ENCODE measurements around the gene LCE2C. TPM values are rescaled to one million over a fixed set of nuclear protein-coding genes. Genes with fewer than 3 reads are reported as not detected.

The LCE2C gene
- total RNA-seq, 4 donors from 2014 or later: 17.6 TPM; not detected in 3

DNA sequence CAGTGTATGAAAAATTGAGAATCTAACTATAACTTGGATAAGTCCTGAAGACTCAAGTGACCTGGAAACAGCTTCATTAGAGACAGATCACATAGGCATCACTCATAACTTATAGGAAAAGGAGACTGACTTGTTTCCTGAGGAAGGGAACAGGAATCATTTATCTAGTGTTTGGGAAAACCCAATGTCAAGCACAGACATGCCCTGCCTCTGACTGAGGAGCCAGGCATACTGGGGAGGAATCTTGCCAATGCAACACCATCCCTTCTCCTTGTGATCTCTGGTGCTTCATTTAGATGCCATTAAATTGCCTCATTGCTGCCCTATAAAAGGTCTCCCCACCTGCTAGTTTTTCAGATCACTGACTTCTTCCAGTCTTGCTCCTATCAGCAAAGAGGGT is 43.2 kb downstream of the LCE2C start:
- no peaks in the 10 kb centered on the region for H3K9me3 ChIP-seq
- no peak for TF ChIP-seq POLR2A (IDR thresholded peaks at IDR 0.05)
- TF ChIP-seq, protein P1, sequence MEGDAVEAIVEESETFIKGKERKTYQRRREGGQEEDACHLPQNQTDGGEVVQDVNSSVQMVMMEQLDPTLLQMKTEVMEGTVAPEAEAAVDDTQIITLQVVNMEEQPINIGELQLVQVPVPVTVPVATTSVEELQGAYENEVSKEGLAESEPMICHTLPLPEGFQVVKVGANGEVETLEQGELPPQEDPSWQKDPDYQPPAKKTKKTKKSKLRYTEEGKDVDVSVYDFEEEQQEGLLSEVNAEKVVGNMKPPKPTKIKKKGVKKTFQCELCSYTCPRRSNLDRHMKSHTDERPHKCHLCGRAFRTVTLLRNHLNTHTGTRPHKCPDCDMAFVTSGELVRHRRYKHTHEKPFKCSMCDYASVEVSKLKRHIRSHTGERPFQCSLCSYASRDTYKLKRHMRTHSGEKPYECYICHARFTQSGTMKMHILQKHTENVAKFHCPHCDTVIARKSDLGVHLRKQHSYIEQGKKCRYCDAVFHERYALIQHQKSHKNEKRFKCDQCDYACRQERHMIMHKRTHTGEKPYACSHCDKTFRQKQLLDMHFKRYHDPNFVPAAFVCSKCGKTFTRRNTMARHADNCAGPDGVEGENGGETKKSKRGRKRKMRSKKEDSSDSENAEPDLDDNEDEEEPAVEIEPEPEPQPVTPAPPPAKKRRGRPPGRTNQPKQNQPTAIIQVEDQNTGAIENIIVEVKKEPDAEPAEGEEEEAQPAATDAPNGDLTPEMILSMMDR (IDR thresholded peaks at IDR 0.05): no peak
- H3K27me3 ChIP-seq: no peaks in the 10 kb centered on the region
- H3K4me1 ChIP-seq: no peaks in the 10 kb centered on the region
- intact Hi-C loops (cut with DNase I): no loop called here
- no peak overlapping the region for H3K27ac ChIP-seq
- no peak overlapping the region for H3K4me3 ChIP-seq (replicated peaks in 1 of 3)
- no peaks in the 10 kb centered on the region for H3K36me3 ChIP-seq
- DNase-seq: no peak

DNA sequence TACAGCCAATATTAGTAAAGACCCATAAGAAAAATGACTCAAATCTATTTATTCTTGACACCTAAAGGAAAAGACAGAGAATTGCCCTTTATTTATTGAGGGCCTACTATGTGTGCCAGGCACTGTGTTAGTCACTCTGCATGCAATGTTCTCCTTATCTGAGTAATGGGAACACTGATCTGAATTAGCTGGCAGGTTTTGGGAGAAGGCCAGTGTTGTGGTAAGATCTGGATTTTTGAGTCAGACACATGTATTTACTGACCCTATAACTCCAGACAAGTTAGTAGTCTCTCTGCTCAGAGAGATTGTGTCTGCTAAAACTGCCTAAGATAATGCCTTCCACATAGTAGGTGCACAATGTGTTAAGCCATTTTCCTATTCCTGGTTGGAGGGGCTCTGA is 50.2 kb downstream of the LCE2C start:
- no peak overlapping the region for H3K27ac ChIP-seq
- intact Hi-C loops (cut with DNase I): no loop called here
- no peaks in the 10 kb centered on the region for H3K27me3 ChIP-seq
- TF ChIP-seq POLR2A (IDR thresholded peaks at IDR 0.05): no peak
- TF ChIP-seq, protein P1 (IDR thresholded peaks at IDR 0.05): no peak
- no peaks in the 10 kb centered on the region for H3K9me3 ChIP-seq
- no peaks in the 10 kb centered on the region for H3K36me3 ChIP-seq
- no peaks in the 10 kb centered on the region for H3K4me1 ChIP-seq
- no peak for DNase-seq
- H3K4me3 ChIP-seq (replicated peaks in 1 of 3): no peak overlapping the region

Other genes starting within 250 kb of the LCE2C start
- gene LCE5A, start 164.5 kb upstream of the LCE2C start, total RNA-seq: not detected
- not detected for gene CRCT1, start 160.8 kb upstream of the LCE2C start, total RNA-seq
- gene LCE3E, start 108.5 kb upstream of the LCE2C start, total RNA-seq: not detected
- gene LCE3D, start 94.8 kb upstream of the LCE2C start, total RNA-seq: not detected
- gene LCE3C, start 75.0 kb upstream of the LCE2C start, total RNA-seq: not detected
- gene LCE3B, start 61.5 kb upstream of the LCE2C start, total RNA-seq: not detected
- not detected for gene LCE3A, start 52.2 kb upstream of the LCE2C start, total RNA-seq
- gene LCE2D, start 11.9 kb upstream of the LCE2C start, total RNA-seq: not detected
- not detected for gene LCE2B, start 10.8 kb downstream of the LCE2C start, total RNA-seq
- not detected for gene LCE2A, start 23.1 kb downstream of the LCE2C start, total RNA-seq
- not detected for gene LCE4A, start 32.9 kb downstream of the LCE2C start, total RNA-seq
- not detected for gene KPRP, start 82.7 kb downstream of the LCE2C start, total RNA-seq
- not detected for gene LCE1F, start 99.9 kb downstream of the LCE2C start, total RNA-seq
- gene LCE1E, start 111.0 kb downstream of the LCE2C start, total RNA-seq: not detected
- gene LCE1D, start 121.4 kb downstream of the LCE2C start, total RNA-seq: not detected
- not detected for gene LCE1C, start 131.4 kb downstream of the LCE2C start, total RNA-seq
- not detected for gene LCE1B, start 136.7 kb downstream of the LCE2C start, total RNA-seq
- not detected for gene LCE1A, start 152.2 kb downstream of the LCE2C start, total RNA-seq
- gene LCE6A, start 167.6 kb downstream of the LCE2C start, total RNA-seq: not detected
- not detected for gene LCE7A, start 184.7 kb downstream of the LCE2C start, total RNA-seq
- gene SMCP, start 203.0 kb downstream of the LCE2C start, total RNA-seq: 1 to 10 TPM in 1 of 4 donors, not detected in 3; 2.6 TPM
- gene IVL, start 233.3 kb downstream of the LCE2C start, total RNA-seq: not detected